KOPT-K1 (cell line): Measurements from ENCODE around the gene SLX9.
"Not testable (repeated sequence)": the region's sequence is repeated elsewhere in the genome, so short reads cannot be mapped to it uniquely, and the experiment has no call there.

Experiments used
- H3K27ac ChIP-seq: fragments of 200-600 bp; sonication (generic); 2 replicates; pipeline ENCODE4 v1.5.1; 2016; ENCODE audit warnings: antibody characterized with exemption, mild to moderate bottlenecking, low read depth, low read length; ENCODE audit not compliant: poor library complexity, severe bottlenecking
- H3K36me3 ChIP-seq: fragments of 200-600 bp; sonication (generic); 2 replicates; pipeline ENCODE4 v1.5.1; 2017; ENCODE audit warnings: antibody characterized with exemption, mild to moderate bottlenecking, low read length, moderate library complexity; ENCODE audit not compliant: insufficient read depth
- H3K9me3 ChIP-seq: fragments of 200-600 bp; sonication (generic); 2 replicates; pipeline ENCODE4 v1.5.1; 2017; ENCODE audit warnings: antibody characterized with exemption, low read length, mild to moderate bottlenecking; ENCODE audit not compliant: insufficient read depth, poor library complexity, severe bottlenecking

SLX9 gene

GRCh38 chr21:44918581-44919033 is 21.2 kb upstream of the SLX9 start:
- Histone ChIP-seq H3K27ac (no peak overlapping the region), H3K36me3 (peaks cover 10% of the 10 kb centered on the region; the same call in 1 of the 2 replicates), H3K9me3 (no peaks in the 10 kb centered on the region)

- H3K27ac ChIP-seq: peak overlapping the region; percentile 84
- H3K36me3 ChIP-seq: peaks cover 10% of the 10 kb centered on the region; the same call in 1 of the 2 replicates
- no peaks in the 10 kb centered on the region for H3K9me3 ChIP-seq
Observed at GRCh38 chr21:44919111-44919912, 20.5 kb upstream of the SLX9 start.

- H3K36me3 ChIP-seq: peaks cover 10% of the 10 kb centered on the region; the same call in 1 of the 2 replicates
- no peaks in the 10 kb centered on the region for H3K9me3 ChIP-seq
- peak overlapping the region; percentile 84 for H3K27ac ChIP-seq
Observed at GRCh38 chr21:44919913-44920693, 19.7 kb upstream of the SLX9 start.

GRCh38 chr21:44920694-44921604 is 18.9 kb upstream of the SLX9 start, which contains the start of gene ITGB2:
ITGB2 (minus strand) TSS chr21:44920899; CDS start chr21:44910782, 10,117 bp downstream.
- Histone ChIP-seq H3K36me3 (peaks cover 10% of the 10 kb centered on the region; the same call in 1 of the 2 replicates), H3K9me3 (no peaks in the 10 kb centered on the region), H3K27ac (peak within 1 kb of the TSS; percentile 84)

- H3K9me3 ChIP-seq: no peaks in the 10 kb centered on the region
- H3K36me3 ChIP-seq: peaks cover 10% of the 10 kb centered on the region; the same call in 1 of the 2 replicates
- no peak overlapping the region for H3K27ac ChIP-seq
Observed at GRCh38 chr21:44921928-44922327, 17.9 kb upstream of the SLX9 start.

GRCh38 chr21:44923480-44924084 is 16.2 kb upstream of the SLX9 start:
- H3K36me3 ChIP-seq: 0 out of 2 replicates have a peak, but pooled peaks cover under 1% of the 10 kb centered on the region
- no peak overlapping the region for H3K27ac ChIP-seq
- H3K9me3 ChIP-seq: no peaks in the 10 kb centered on the region

- H3K9me3 ChIP-seq: no peaks in the 10 kb centered on the region
- peak overlapping the region; percentile 33 for H3K27ac ChIP-seq
- H3K36me3 ChIP-seq: no peaks in the 10 kb centered on the region
Observed at GRCh38 chr21:44924606-44925377, 15.0 kb upstream of the SLX9 start.

- H3K9me3 ChIP-seq: no peaks in the 10 kb centered on the region
- no peaks in the 10 kb centered on the region for H3K36me3 ChIP-seq
- H3K27ac ChIP-seq: peak overlapping the region; percentile 19
Observed at GRCh38 chr21:44925378-44925755, 14.5 kb upstream of the SLX9 start.

- Histone ChIP-seq H3K36me3 (no peaks in the 10 kb centered on the region), H3K9me3 (no peaks in the 10 kb centered on the region), H3K27ac (peak overlapping the region; percentile 97)
Observed at GRCh38 chr21:44926331-44927101, 13.3 kb upstream of the SLX9 start.

GRCh38 chr21:44927259-44927586 is 12.6 kb upstream of the SLX9 start:
- Histone ChIP-seq H3K9me3 (no peaks in the 10 kb centered on the region), H3K27ac (peak overlapping the region; percentile 97), H3K36me3 (no peaks in the 10 kb centered on the region)

GRCh38 chr21:44927587-44928461 is 12.0 kb upstream of the SLX9 start:
- Histone ChIP-seq H3K36me3 (no peaks in the 10 kb centered on the region), H3K27ac (peak overlapping the region; percentile 97), H3K9me3 (no peaks in the 10 kb centered on the region)

GRCh38 chr21:44928500-44929241 is 11.2 kb upstream of the SLX9 start:
- not testable (repeated sequence) for H3K36me3 ChIP-seq, H3K9me3 ChIP-seq
- H3K27ac ChIP-seq: peak overlapping the region; percentile 97
